ENCODE measurements around the gene CFAP61.

The CFAP61 gene

GRCh38 chr20:20407891-20408805, 355.8 kb downstream of the CFAP61 start (continued):
- TF ChIP-seq ZNF114 (tag by site-specific recombination; IDR thresholded peaks at IDR 0.05), result no peak
- TF ChIP-seq YY2 (tag by site-specific recombination; IDR thresholded peaks at IDR 0.05), result no peak
- TF ChIP-seq KLF1 (tag by site-specific recombination; IDR thresholded peaks at IDR 0.05), result no peak
- TF ChIP-seq ZNF701 (tag by site-specific recombination; IDR thresholded peaks at IDR 0.05), result no peak
- TF ChIP-seq ZNF423 (tag by site-specific recombination; IDR thresholded peaks at IDR 0.05), result no peak
- peak; percentile 69 for TF ChIP-seq ZIC2 (tag by site-specific recombination; IDR thresholded peaks at IDR 0.05)
- 0 out of 2 replicates have a peak, but pooled peaks have one; percentile 11 for TF ChIP-seq SP3 (tag by site-specific recombination; IDR thresholded peaks at IDR 0.05)
- TF ChIP-seq MEIS1 (CRISPR knock-in tag; IDR thresholded peaks at IDR 0.05; ENCODE audit: borderline replicate concordance), result no peak
- TF ChIP-seq FEZF1 (tag by site-specific recombination; IDR thresholded peaks at IDR 0.05), result no peak
- TF ChIP-seq ZNF843 (tag by site-specific recombination; IDR thresholded peaks at IDR 0.05), result no peak
- TF ChIP-seq, protein P1, sequence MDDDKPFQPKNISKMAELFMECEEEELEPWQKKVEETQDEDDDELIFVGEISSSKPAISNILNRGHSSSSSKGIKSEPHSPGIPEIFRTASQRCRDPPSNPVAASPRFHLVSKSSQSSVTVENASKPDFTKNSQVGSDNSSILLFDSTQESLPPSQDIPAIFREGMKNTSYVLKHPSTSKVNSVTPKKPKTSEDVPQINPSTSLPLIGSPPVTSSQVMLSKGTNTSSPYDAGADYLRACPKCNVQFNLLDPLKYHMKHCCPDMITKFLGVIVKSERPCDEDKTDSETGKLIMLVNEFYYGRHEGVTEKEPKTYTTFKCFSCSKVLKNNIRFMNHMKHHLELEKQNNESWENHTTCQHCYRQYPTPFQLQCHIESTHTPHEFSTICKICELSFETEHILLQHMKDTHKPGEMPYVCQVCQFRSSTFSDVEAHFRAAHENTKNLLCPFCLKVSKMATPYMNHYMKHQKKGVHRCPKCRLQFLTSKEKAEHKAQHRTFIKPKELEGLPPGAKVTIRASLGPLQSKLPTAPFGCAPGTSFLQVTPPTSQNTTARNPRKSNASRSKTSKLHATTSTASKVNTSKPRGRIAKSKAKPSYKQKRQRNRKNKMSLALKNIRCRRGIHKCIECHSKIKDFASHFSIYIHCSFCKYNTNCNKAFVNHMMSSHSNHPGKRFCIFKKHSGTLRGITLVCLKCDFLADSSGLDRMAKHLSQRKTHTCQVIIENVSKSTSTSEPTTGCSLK (tag by site-specific recombination; IDR thresholded peaks at IDR 0.05), result no peak
- TF ChIP-seq BCL6B (tag by site-specific recombination; IDR thresholded peaks at IDR 0.05), result no peak
- TF ChIP-seq ZEB2 (tag by site-specific recombination; IDR thresholded peaks at IDR 0.05), result peak; percentile 29; the same call in 1 of the 2 replicates
- no peak for TF ChIP-seq ZNF23 (tag by site-specific recombination; IDR thresholded peaks at IDR 0.05; ENCODE audit: borderline replicate concordance)
- TF ChIP-seq ZXDB (tag by site-specific recombination; IDR thresholded peaks at IDR 0.05), result no peak
- no peak for TF ChIP-seq ZNF221 (tag by site-specific recombination; IDR thresholded peaks at IDR 0.05; ENCODE audit: borderline replicate concordance)
- TF ChIP-seq ZNF596 (tag by site-specific recombination; IDR thresholded peaks at IDR 0.05), result no peak
- TF ChIP-seq HOXA7 (CRISPR knock-in tag; IDR thresholded peaks at IDR 0.05; ENCODE audit: borderline replicate concordance), result no peak
- peak; percentile 20; the same call in 1 of the 2 replicates for TF ChIP-seq ZNF394 (tag by site-specific recombination; IDR thresholded peaks at IDR 0.05; ENCODE audit: borderline replicate concordance)
- TF ChIP-seq ZNF747 (tag by site-specific recombination; IDR thresholded peaks at IDR 0.05), result no peak
- no peak for TF ChIP-seq ZNF121 (tag by site-specific recombination; IDR thresholded peaks at IDR 0.05)
- no peak for TF ChIP-seq TRIM28 (IDR thresholded peaks at IDR 0.05; ENCODE audit: borderline replicate concordance, low read length)
- TF ChIP-seq ZNF133 (tag by site-specific recombination; IDR thresholded peaks at IDR 0.05), result no peak
- TF ChIP-seq, protein P2, sequence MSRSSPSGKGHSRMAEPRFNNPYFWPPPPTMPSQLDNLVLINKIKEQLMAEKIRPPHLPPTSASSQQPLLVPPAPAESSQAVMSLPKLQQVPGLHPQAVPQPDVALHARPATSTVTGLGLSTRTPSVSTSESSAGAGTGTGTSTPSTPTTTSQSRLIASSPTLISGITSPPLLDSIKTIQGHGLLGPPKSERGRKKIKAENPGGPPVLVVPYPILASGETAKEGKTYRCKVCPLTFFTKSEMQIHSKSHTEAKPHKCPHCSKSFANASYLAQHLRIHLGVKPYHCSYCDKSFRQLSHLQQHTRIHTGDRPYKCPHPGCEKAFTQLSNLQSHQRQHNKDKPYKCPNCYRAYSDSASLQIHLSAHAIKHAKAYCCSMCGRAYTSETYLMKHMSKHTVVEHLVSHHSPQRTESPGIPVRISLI (tag by site-specific recombination; IDR thresholded peaks at IDR 0.05), result no peak
- TF ChIP-seq ZNF558 (tag by site-specific recombination; IDR thresholded peaks at IDR 0.05), result 0 out of 2 replicates have a peak, but pooled peaks have one; percentile 30
- no peak for TF ChIP-seq SP2 (tag by site-specific recombination; IDR thresholded peaks at IDR 0.05)
- no peak for TF ChIP-seq ZNF416 (tag by site-specific recombination; IDR thresholded peaks at IDR 0.05)
- no peak for TF ChIP-seq ZNF146 (tag by site-specific recombination; IDR thresholded peaks at IDR 0.05)
- TF ChIP-seq ZNF501 (tag by site-specific recombination; IDR thresholded peaks at IDR 0.05), result no peak
- TF ChIP-seq GLI4 (tag by site-specific recombination; IDR thresholded peaks at IDR 0.05), result no peak
- 0 out of 2 replicates have a peak, but pooled peaks have one; percentile 8 for TF ChIP-seq GLIS1 (tag by site-specific recombination; IDR thresholded peaks at IDR 0.05)
- no peak for TF ChIP-seq ZFP69B (tag by site-specific recombination; IDR thresholded peaks at IDR 0.05)
- no peak for TF ChIP-seq ZBTB1 (tag by site-specific recombination; IDR thresholded peaks at IDR 0.05)
- no peak for TF ChIP-seq ZBTB48 (tag by site-specific recombination; IDR thresholded peaks at IDR 0.05)
- no peak; the same call in 1 of the 2 replicates for TF ChIP-seq ZBTB17 (tag by site-specific recombination; IDR thresholded peaks at IDR 0.05)
- no peak for TF ChIP-seq KLF10 (tag by site-specific recombination; IDR thresholded peaks at IDR 0.05)
- TF ChIP-seq ZNF184 (tag by site-specific recombination; IDR thresholded peaks at IDR 0.05), result no peak; the same call in 1 of the 2 replicates
- no peak for TF ChIP-seq KLF7 (tag by site-specific recombination; IDR thresholded peaks at IDR 0.05; ENCODE audit: borderline replicate concordance)
- TF ChIP-seq ZBTB7A (tag by site-specific recombination; IDR thresholded peaks at IDR 0.05; ENCODE audit: low read depth), result no peak
- TF ChIP-seq SP7 (tag by site-specific recombination; IDR thresholded peaks at IDR 0.05), result peak; percentile 42; the same call in 1 of the 2 replicates
